Mesenchymal stem cell (in vitro differentiated cells and primary cell): Measurements from ENCODE around the gene GRAP2.
"Not testable (repeated sequence)": the region's sequence is repeated elsewhere in the genome, so short reads cannot be mapped to it uniquely, and the experiment has no call there.

Source experiments
- DNase-seq: peaks from one replicate; pipeline ENCODE4 v3.0.0-alpha.2; 2013
- H2AFZ ChIP-seq: one replicate; pipeline ENCODE4 v1.6.1; 2013; ENCODE audit warnings: low read depth, mild to moderate bottlenecking, control low read depth, inconsistent platforms, low read length, moderate library complexity
- H2AK5ac ChIP-seq: 2 replicates; pipeline ENCODE4 v1.6.1; 2013; ENCODE audit warnings: low read length, moderate library complexity, mild to moderate bottlenecking, inconsistent platforms; ENCODE audit not compliant: severe bottlenecking
- H2BK120ac ChIP-seq: one replicate; pipeline ENCODE4 v1.6.1; 2013; ENCODE audit warnings: low read depth, mild to moderate bottlenecking, inconsistent platforms, low read length, moderate library complexity
- H2BK12ac ChIP-seq, 2 experiments: one replicate each; pipeline ENCODE4 v1.6.1; 2013; ENCODE audit warnings: inconsistent platforms in 2 of 2, low read length in 2 of 2, mild to moderate bottlenecking in 2 of 2, moderate library complexity in 2 of 2, control low read depth in 1 of 2
- H2BK15ac ChIP-seq: one replicate; pipeline ENCODE4 v1.6.1; 2013; ENCODE audit warnings: mild to moderate bottlenecking, low read depth, inconsistent platforms; ENCODE audit not compliant: poor library complexity, severe bottlenecking
- H2BK5ac ChIP-seq: 2 replicates; pipeline ENCODE4 v1.6.1; 2013; ENCODE audit warnings: low read depth, mild to moderate bottlenecking, low read length, control low read depth, inconsistent platforms; ENCODE audit not compliant: poor library complexity, severe bottlenecking
- H3K14ac ChIP-seq, 2 experiments: one replicate each; pipeline ENCODE4 v1.6.1; 2013; ENCODE audit warnings: inconsistent platforms in 2 of 2, low read length in 2 of 2, control low read depth in 1 of 2, mild to moderate bottlenecking in 1 of 2, moderate library complexity in 1 of 2
- H3K18ac ChIP-seq, 2 experiments: one replicate each; pipeline ENCODE4 v1.6.1; 2013; ENCODE audit warnings: inconsistent platforms in 2 of 2, low read length in 2 of 2, control low read depth in 1 of 2, low read depth in 1 of 2, mild to moderate bottlenecking in 1 of 2
- H3K23ac ChIP-seq, 2 experiments: one replicate each; pipeline ENCODE4 v1.6.1; 2013; ENCODE audit warnings: inconsistent platforms in 2 of 2, low read length in 2 of 2, mild to moderate bottlenecking in 2 of 2, moderate library complexity in 2 of 2, control low read depth in 1 of 2
- H3K27ac ChIP-seq: 2 replicates; pipeline ENCODE4 v1.5.1; 2013; ENCODE audit warnings: mild to moderate bottlenecking, moderate library complexity, low read length, control low read depth, inconsistent platforms; ENCODE audit not compliant: poor library complexity, severe bottlenecking
- H3K27me3 ChIP-seq, 2 experiments: 2 replicates each; pipeline versions ENCODE4 v1.6.1 to v1.7.0; 2013; ENCODE audit warnings: low read length in 2 of 2, mild to moderate bottlenecking in 2 of 2, moderate library complexity in 2 of 2, control low read depth in 1 of 2, inconsistent platforms in 1 of 2; ENCODE audit not compliant: control insufficient read depth in 1 of 2, insufficient read depth in 1 of 2
- H3K36me3 ChIP-seq, 2 experiments: 2 replicates each; pipeline versions ENCODE4 v1.6.1 to v1.7.0; 2013; ENCODE audit warnings: low read length in 2 of 2, control low read depth in 1 of 2, inconsistent platforms in 1 of 2, low read depth in 1 of 2, mild to moderate bottlenecking in 1 of 2; ENCODE audit not compliant: insufficient read depth in 2 of 2, control insufficient read depth in 1 of 2
- H3K4ac ChIP-seq, 2 experiments: one replicate each; pipeline ENCODE4 v1.6.1; 2013; ENCODE audit warnings: inconsistent platforms in 2 of 2, low read length in 2 of 2, mild to moderate bottlenecking in 2 of 2, moderate library complexity in 2 of 2, control low read depth in 1 of 2, low read depth in 1 of 2
- H3K4me1 ChIP-seq: 2 replicates; pipeline ENCODE4 v1.6.1; 2013; ENCODE audit warnings: low read depth, low read length, control low read depth; ENCODE audit not compliant: control insufficient read depth, insufficient read depth
- H3K4me2 ChIP-seq: 2 replicates; pipeline ENCODE4 v1.6.1; 2013; ENCODE audit warnings: low read length, mild to moderate bottlenecking, inconsistent platforms; ENCODE audit not compliant: poor library complexity, severe bottlenecking
- H3K4me3 ChIP-seq, 2 experiments: 2 replicates each; pipeline versions ENCODE4 v1.5.1 to v1.7.0; 2013; ENCODE audit warnings: low read length in 2 of 2, mild to moderate bottlenecking in 2 of 2, control low read depth in 1 of 2, low read depth in 1 of 2; ENCODE audit not compliant: insufficient read depth in 1 of 2
- H3K79me1 ChIP-seq: replicated peaks from 2 replicates; pipeline ENCODE4 v1.6.1; 2013; ENCODE audit warnings: mild to moderate bottlenecking, control low read depth, low read length, inconsistent platforms; ENCODE audit not compliant: poor library complexity, severe bottlenecking
- H3K9ac ChIP-seq: 2 replicates; pipeline ENCODE4 v1.7.0; 2013; ENCODE audit warnings: mild to moderate bottlenecking, low read length, moderate library complexity
- H3K9me3 ChIP-seq: 2 replicates; pipeline ENCODE4 v1.7.0; 2013; ENCODE audit warnings: mild to moderate bottlenecking, low read length; ENCODE audit not compliant: control insufficient read depth
- H4K8ac ChIP-seq: one replicate; pipeline ENCODE4 v1.6.1; 2013; ENCODE audit warnings: inconsistent platforms, mild to moderate bottlenecking, low read length, moderate library complexity
- H4K91ac ChIP-seq: one replicate; pipeline ENCODE4 v1.6.1; 2013; ENCODE audit warnings: mild to moderate bottlenecking, low read length, inconsistent platforms
- WGBS: methylation state at CpG from one replicate; pipeline ENCODE4 v1.1.7; 2013; ENCODE audit warnings: mixed read lengths; 5-methylcytosine and 5-hydroxymethylcytosine counted together

Gene GRAP2

GRCh38 chr22:39992894-39993293 is 92.0 kb downstream of the GRAP2 start:
- not testable (repeated sequence) for H3K23ac ChIP-seq, H2BK15ac ChIP-seq, H3K36me3 ChIP-seq, H4K91ac ChIP-seq, H3K79me1 ChIP-seq, H3K4me3 ChIP-seq, H2BK120ac ChIP-seq, H4K8ac ChIP-seq, H3K9me3 ChIP-seq, H3K14ac ChIP-seq, H3K18ac ChIP-seq, H3K4ac ChIP-seq, H3K9ac ChIP-seq, H2AK5ac ChIP-seq, H3K27ac ChIP-seq, H2BK5ac ChIP-seq, H3K4me2 ChIP-seq, H2AFZ ChIP-seq, DNase-seq, H2BK12ac ChIP-seq
- Histone ChIP-seq H3K4me1 (peaks cover 18% of the 10 kb centered on the region), H3K27me3 (peaks cover 4 to 65% of the 10 kb centered on the region in 2 experiments)
- WGBS: 82% methylated on average over 7 of the region's 7 CpGs

GRCh38 chr22:39994041-39994565 is 93.2 kb downstream of the GRAP2 start:
- H2BK15ac ChIP-seq: no peak overlapping the region
- no peak overlapping the region for H2BK12ac ChIP-seq
- H2BK120ac ChIP-seq: no peak overlapping the region
- H2AK5ac ChIP-seq: no peak overlapping the region
- 60% methylated on average over 19 of the region's 20 CpGs for WGBS
- H3K4ac ChIP-seq: no peak overlapping the region
- H3K4me2 ChIP-seq: no peak overlapping the region
- peaks cover 25% of the 10 kb centered on the region for H3K4me1 ChIP-seq
- no peak overlapping the region for H2AFZ ChIP-seq
- no peak overlapping the region for H3K18ac ChIP-seq
- H4K8ac ChIP-seq: no peak overlapping the region
- H2BK5ac ChIP-seq: no peak overlapping the region
- no peaks in the 10 kb centered on the region for H3K79me1 ChIP-seq
- peak overlapping the region in 1 of 2 experiments; percentile 27 for H3K14ac ChIP-seq
- H3K9ac ChIP-seq: no peak overlapping the region
- peak overlapping the region in 1 of 2 experiments; percentile 98 for H3K23ac ChIP-seq
- no peaks in the 10 kb centered on the region for H3K9me3 ChIP-seq
- peaks cover 4 to 65% of the 10 kb centered on the region in 2 experiments for H3K27me3 ChIP-seq
- H3K27ac ChIP-seq: no peak overlapping the region
- H4K91ac ChIP-seq: no peak overlapping the region
- DNase-seq: no peak
- peaks cover 0 to 3% of the 10 kb centered on the region in 2 experiments for H3K36me3 ChIP-seq
- no peak overlapping the region for H3K4me3 ChIP-seq

- Histone ChIP-seq H3K4me2 (peak within 1 kb of the TSS; percentile 13), H3K27ac (no peak within 1 kb of the TSS), H4K8ac (no peak within 1 kb of the TSS), H3K36me3 (peaks cover 0 to 3% of the 10 kb centered on the region in 2 experiments), H3K9ac (no peak within 1 kb of the TSS), H3K4me1 (peaks cover 31% of the 10 kb centered on the region), H2BK12ac (peak within 1 kb of the TSS in 1 of 2 experiments; percentile 43), H3K14ac (peak within 1 kb of the TSS in 1 of 2 experiments; percentile 36), H2BK120ac (no peak within 1 kb of the TSS), H4K91ac (no peak within 1 kb of the TSS), H3K4ac (no peak within 1 kb of the TSS), H3K23ac (peak within 1 kb of the TSS in 1 of 2 experiments; percentile 98), H3K9me3 (no peaks in the 10 kb centered on the region), H3K79me1 (no peaks in the 10 kb centered on the region), H2BK15ac (no peak within 1 kb of the TSS), H3K27me3 (peaks cover 4 to 70% of the 10 kb centered on the region in 2 experiments), H3K18ac (no peak within 1 kb of the TSS), H2AFZ (no peak within 1 kb of the TSS), H3K4me3 (no peak within 1 kb of the TSS), H2BK5ac (no peak within 1 kb of the TSS), H2AK5ac (no peak within 1 kb of the TSS)
- peak; percentile 8 for DNase-seq
- WGBS: 10% methylated on average over 85 of the region's 115 CpGs
Observed at GRCh38 chr22:39994566-39995392, 93.9 kb downstream of the GRAP2 start, which contains the start of gene FAM83F. Gene FAM83F, plus strand, starts transcription at chr22:39994954. Its CDS starts 89 bp downstream, at chr22:39995043.
